Stimulated activated CD4-positive, alpha-beta T cell treated with anti-CD3 and anti-CD28 coated beads, Interleukin-2, amount 100 ng/mL, for 4 hours (primary cell): ENCODE measurements around the gene COL26A1.

Source experiments
- DNase-seq: peaks from one replicate; pipeline ENCODE4 v3.0.0-alpha.2; 2020; ENCODE audit warnings: low read depth

Gene COL26A1

GRCh38 chr7:101575168-101575567 lies 212.5 kb downstream of the COL26A1 start:
- no peak for DNase-seq

- no peak for DNase-seq
Observed at GRCh38 chr7:101575721-101576120, 213.0 kb downstream of the COL26A1 start.

- no peak for DNase-seq
Observed at GRCh38 chr7:101576998-101577397, 214.3 kb downstream of the COL26A1 start.

GRCh38 chr7:101578552-101578951 lies 215.9 kb downstream of the COL26A1 start:
- no peak for DNase-seq

GRCh38 chr7:101580596-101580995 lies 217.9 kb downstream of the COL26A1 start:
- no peak for DNase-seq

- no peak for DNase-seq
Observed at GRCh38 chr7:101581891-101582290, 219.2 kb downstream of the COL26A1 start.

- no peak for DNase-seq
Observed at GRCh38 chr7:101582971-101583370, 220.3 kb downstream of the COL26A1 start.

- no peak for DNase-seq
Observed at GRCh38 chr7:101586078-101586905, 223.6 kb downstream of the COL26A1 start.

- DNase-seq = no peak
Observed at GRCh38 chr7:101586906-101587677, 224.4 kb downstream of the COL26A1 start.

- no peak for DNase-seq
Observed at GRCh38 chr7:101588131-101588935, 225.7 kb downstream of the COL26A1 start.

- no peak for DNase-seq
Observed at GRCh38 chr7:101589052-101589451, 226.4 kb downstream of the COL26A1 start.

GRCh38 chr7:101589976-101590662 lies 227.4 kb downstream of the COL26A1 start:
- DNase-seq = no peak

GRCh38 chr7:101590663-101591435 lies 228.2 kb downstream of the COL26A1 start:
- no peak for DNase-seq

GRCh38 chr7:101591504-101591903 lies 228.8 kb downstream of the COL26A1 start:
- no peak for DNase-seq

GRCh38 chr7:101593556-101593955 lies 230.9 kb downstream of the COL26A1 start:
- DNase-seq = no peak

- DNase-seq = no peak
Observed at GRCh38 chr7:101594790-101595189, 232.1 kb downstream of the COL26A1 start.

GRCh38 chr7:101595246-101595645 lies 232.6 kb downstream of the COL26A1 start:
- no peak for DNase-seq

- no peak for DNase-seq
Observed at GRCh38 chr7:101595766-101596537, 233.3 kb downstream of the COL26A1 start.

- no peak for DNase-seq
Observed at GRCh38 chr7:101596898-101597297, 234.2 kb downstream of the COL26A1 start.

GRCh38 chr7:101597941-101598340 lies 235.3 kb downstream of the COL26A1 start:
- no peak for DNase-seq
